SK-N-SH (cell line): ENCODE results near the gene FBXW11. TPM values are rescaled to one million over a fixed set of nuclear protein-coding genes. Genes with fewer than 3 reads are reported as not detected.

Experiments
- CTCF ChIA-PET: fragments of 300-600, 350-600 bp; formaldehyde crosslinking; extraction: SDS; loops from one replicate; lab custom pipeline; 2021; lab: Yijun Ruan, JAX
- POLR2A ChIA-PET: fragments of 350-600 bp; sonication (Branson Sonifier 250); formaldehyde crosslinking; extraction: SDS; loops from one replicate; lab custom pipeline; 2020; ENCODE audit warnings: antibody characterized with exemption, inconsistent platforms; lab: Yijun Ruan, JAX
- DNase-seq: peaks from one replicate; pipeline ENCODE4 v3.0.0; 2012
- H2AFZ ChIP-seq: fragments of 200-600 bp; sonication (generic); 2 replicates; pipeline ENCODE4 v1.8.1; 2016; ENCODE audit warnings: antibody characterized with exemption, mild to moderate bottlenecking, low read depth
- H3F3A ChIP-seq: fragments of 200-600 bp; sonication (generic); replicated peaks from 2 replicates; pipeline ENCODE3; 2016; ENCODE audit warnings: antibody characterized with exemption, mild to moderate bottlenecking; ENCODE audit not compliant: insufficient read depth
- H3K27ac ChIP-seq, 2 experiments: fragments of 200-500 bp in 1 of 2; fragments of 200-600 bp in 1 of 2; sonication (Bioruptor generic) in 1 of 2; sonication (generic), shearing (Covaris generic) in 1 of 2; 2 replicates each; pipeline versions ENCODE4 v1.5.1 to v1.6.1; 2014 to 2016; ENCODE audit warnings: low read depth in 2 of 2, inconsistent platforms in 1 of 2, low read length in 1 of 2, mild to moderate bottlenecking in 1 of 2, mixed read lengths in 1 of 2
- H3K27me3 ChIP-seq: fragments of 200-600 bp; sonication (generic), shearing (Covaris generic); 2 replicates; pipeline ENCODE4 v1.6.1; 2016; ENCODE audit warnings: mixed run types; ENCODE audit not compliant: insufficient read depth
- H3K36me3 ChIP-seq, 2 experiments: fragments of 200-500 bp in 1 of 2; fragments of 200-600 bp in 1 of 2; sonication (Bioruptor generic) in 1 of 2; sonication (generic) in 1 of 2; replicated peaks in 1 of 2; 2 replicates each; pipeline versions ENCODE3 to v1.5.1; 2014 to 2016; ENCODE audit warnings: low read length in 1 of 2, mild to moderate bottlenecking in 1 of 2; ENCODE audit not compliant: insufficient read depth in 2 of 2, control insufficient read depth in 1 of 2
- H3K4me1 ChIP-seq, 2 experiments: fragments of 200-500 bp in 1 of 2; fragments of 200-600 bp in 1 of 2; sonication (Bioruptor generic) in 1 of 2; sonication (generic), shearing (Covaris generic) in 1 of 2; 2 replicates each; pipeline versions ENCODE4 v1.5.1 to v1.6.1; 2014 to 2016; ENCODE audit warnings: low read depth in 1 of 2, low read length in 1 of 2, mixed run types in 1 of 2; ENCODE audit not compliant: insufficient read depth in 2 of 2, control insufficient read depth in 1 of 2
- H3K4me2 ChIP-seq: fragments of 200-600 bp; sonication (generic), shearing (Covaris generic); 2 replicates; pipeline ENCODE4 v1.6.1; 2017; ENCODE audit warnings: mixed run types
- H3K4me3 ChIP-seq, 2 experiments: fragments of 200-500 bp in 1 of 2; fragments of 200-600 bp in 1 of 2; sonication (Bioruptor generic) in 1 of 2; sonication (generic), shearing (Covaris generic) in 1 of 2; 2 replicates each; pipeline versions ENCODE4 v1.5.1 to v1.8.1; 2014 to 2016; ENCODE audit warnings: low read depth in 2 of 2, inconsistent platforms in 1 of 2, low read length in 1 of 2, mild to moderate bottlenecking in 1 of 2, mixed read lengths in 1 of 2, moderate library complexity in 1 of 2
- H3K79me2 ChIP-seq: fragments of 200-600 bp; sonication (generic); 2 replicates; pipeline ENCODE4 v1.8.1; 2017; ENCODE audit warnings: mild to moderate bottlenecking; ENCODE audit not compliant: insufficient read depth
- H3K9ac ChIP-seq: fragments of 200-600 bp; sonication (generic); 2 replicates; pipeline ENCODE4 v1.6.1; 2017; ENCODE audit warnings: mixed run types
- H3K9me2 ChIP-seq: fragments of 200-600 bp; sonication (generic); 2 replicates; pipeline ENCODE4 v1.6.1; 2017; ENCODE audit warnings: mixed run types
- H3K9me3 ChIP-seq: fragments of 200-600 bp; sonication (generic); 2 replicates; pipeline ENCODE4 v1.6.1; 2017; ENCODE audit warnings: mixed run types, mild to moderate bottlenecking, moderate library complexity
- H4K20me1 ChIP-seq: fragments of 200-600 bp; sonication (generic); 2 replicates; pipeline ENCODE4 v1.6.1; 2017; ENCODE audit warnings: mild to moderate bottlenecking, mixed run types; ENCODE audit not compliant: insufficient read depth
- CHD2 ChIP-seq: fragments of 150-350 bp; IDR thresholded peaks from 2 replicates; pipeline ENCODE4 v1.6.1; 2018; ENCODE audit warnings: low read length; ENCODE audit not compliant: partially characterized antibody
- EP300 ChIP-seq, 2 experiments: IDR thresholded peaks; 2 replicates each; pipeline versions ENCODE4 v1.4.0 to v1.6.1; 2012; ENCODE audit warnings: borderline replicate concordance in 1 of 2, low read depth in 1 of 2, low read length in 1 of 2
- FOXM1 ChIP-seq: IDR thresholded peaks from 2 replicates; pipeline ENCODE4 v1.4.0; 2012; ENCODE audit warnings: low read depth, mild to moderate bottlenecking
- JUND ChIP-seq: IDR thresholded peaks from 2 replicates; pipeline ENCODE4 v1.4.0; 2012
- MEF2A ChIP-seq: IDR thresholded peaks from 2 replicates; pipeline ENCODE4 v1.4.0; 2012; ENCODE audit warnings: low read depth, borderline replicate concordance
- NFIC ChIP-seq: IDR thresholded peaks from 2 replicates; pipeline ENCODE4 v1.4.0; 2012; ENCODE audit warnings: borderline replicate concordance
- NRF1 ChIP-seq: IDR thresholded peaks from 2 replicates; pipeline ENCODE4 v1.6.1; 2012; ENCODE audit warnings: low read depth, mild to moderate bottlenecking, low read length
- POLR2AphosphoS5 ChIP-seq: IDR thresholded peaks from 2 replicates; pipeline ENCODE4 v1.6.1; 2012; ENCODE audit warnings: low read depth, low read length
- RXRA ChIP-seq: IDR thresholded peaks from 2 replicates; pipeline ENCODE4 v1.4.0; 2012; ENCODE audit warnings: low read depth, mild to moderate bottlenecking, borderline replicate concordance
- TCF12 ChIP-seq: IDR thresholded peaks from 2 replicates; pipeline ENCODE4 v1.4.0; 2012
- TEAD4 ChIP-seq: IDR thresholded peaks from 2 replicates; pipeline ENCODE4 v1.4.0; 2012; ENCODE audit warnings: mild to moderate bottlenecking, borderline replicate concordance; ENCODE audit not compliant: insufficient read depth
- WGBS: methylation state at CpG from one replicate; pipeline ENCODE4 v1.1.6; 2017; ENCODE audit warnings: low lambda C conversion rate; 5-methylcytosine and 5-hydroxymethylcytosine counted together
- polyA plus RNA-seq, 3 experiments: library from polyadenylated mRNA; depleted of rRNA; stranded (reverse); fragments of >200 nt; gene quantifications; 2 replicates each; pipeline ENCODE4 v1.2.3, GENCODE V29; 2012
- TF ChIP-seq, protein P1 (sequence below): IDR thresholded peaks from 2 replicates; pipeline ENCODE4; 2012
- TF ChIP-seq, protein P2 (sequence below): IDR thresholded peaks from 2 replicates; pipeline ENCODE4 v1.4.0; 2012; ENCODE audit warnings: low read depth, borderline replicate concordance
- TF ChIP-seq, protein P3 (sequence below): fragments of 200-600 bp; sonication (generic); IDR thresholded peaks from 2 replicates; pipeline ENCODE4 v1.6.1; 2017; ENCODE audit warnings: antibody characterized with exemption, mild to moderate bottlenecking, moderate library complexity
- TF ChIP-seq, protein P4 (sequence below): IDR thresholded peaks from 2 replicates; pipeline ENCODE4 v1.4.0; 2012; ENCODE audit warnings: low read depth
- TF ChIP-seq, protein P5 (sequence below): fragments of 150-350 bp; IDR thresholded peaks from 2 replicates; pipeline ENCODE4 v1.6.1; 2016; ENCODE audit warnings: mild to moderate bottlenecking, low read depth, low read length
- TF ChIP-seq, protein P6 (sequence below): IDR thresholded peaks from 2 replicates; pipeline ENCODE4 v1.4.0; 2012; ENCODE audit warnings: low read depth, borderline replicate concordance

FBXW11 gene
- polyA plus RNA-seq, 1 of the 3 experiments (the other 2 are of a cell fraction) = 37.5 TPM

DNA sequence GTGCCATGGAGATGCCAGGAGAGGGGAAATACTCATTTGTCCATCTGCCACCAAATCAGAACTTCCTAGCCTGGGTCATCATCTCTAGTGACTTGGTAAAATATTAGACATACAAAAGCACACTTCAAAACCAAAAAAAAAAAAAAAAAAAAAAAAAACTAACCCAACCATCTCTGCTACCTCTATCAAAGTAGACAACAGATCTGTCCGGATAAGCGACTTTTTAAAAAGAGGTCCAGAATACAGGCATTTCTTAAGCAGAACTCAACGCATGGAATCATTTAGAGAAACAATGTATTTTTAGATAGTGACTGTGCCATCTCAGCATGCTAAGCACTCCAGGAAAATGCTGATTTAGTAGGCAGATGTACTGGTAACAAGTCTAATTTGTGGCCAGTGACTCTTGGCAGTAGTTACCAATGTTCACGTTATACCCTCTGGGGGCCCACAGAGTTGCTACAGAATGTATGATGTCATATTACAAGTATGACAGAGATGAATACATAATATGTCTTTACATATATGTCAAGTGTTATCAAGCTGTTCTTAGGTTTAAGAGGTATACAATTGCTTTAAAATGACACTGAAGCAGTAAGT is 113.0 kb downstream of the FBXW11 start:
- POLR2A ChIA-PET = no interaction called here
- Histone ChIP-seq H4K20me1 (peaks cover 26% of the 10 kb centered on the region), H3K27me3 (no peaks in the 10 kb centered on the region), H3K9me3 (no peaks in the 10 kb centered on the region), H3K4me3 (no peak overlapping the region), H3K4me1 (peaks cover 2 to 11% of the 10 kb centered on the region in 2 experiments; a peak in 3 of 4 replicates), H3K9me2 (no peaks in the 10 kb centered on the region), H3K9ac (no peak overlapping the region), H3K36me3 (peaks cover 36 to 41% of the 10 kb centered on the region in 2 experiments), H3K4me2 (no peak overlapping the region), H2AFZ (no peak overlapping the region), H3K27ac (peak overlapping the region in 1 of 2 experiments; percentile 14; a peak in 1 of 4 replicates), H3K79me2 (0 out of 2 replicates have a peak, but pooled peaks cover 7% of the 10 kb centered on the region), H3F3A (peaks cover 11% of the 10 kb centered on the region)
- no peak for DNase-seq
- 62% methylated on average over 4 of the region's 4 CpGs for WGBS
- CTCF ChIA-PET = interaction anchor here (0.6 to 1.0 kb wide), 3 partner anchors 9 to 475 kb away, joined by 3 to 4 read pairs (median 3); no protein-coding TSS in a partner anchor
- peak; percentile 31; the same call in 1 of the 2 replicates for TF ChIP-seq JUND
- TF ChIP-seq CHD2 = no peak
- TF ChIP-seq RXRA = no peak
- TF ChIP-seq, protein P1, sequence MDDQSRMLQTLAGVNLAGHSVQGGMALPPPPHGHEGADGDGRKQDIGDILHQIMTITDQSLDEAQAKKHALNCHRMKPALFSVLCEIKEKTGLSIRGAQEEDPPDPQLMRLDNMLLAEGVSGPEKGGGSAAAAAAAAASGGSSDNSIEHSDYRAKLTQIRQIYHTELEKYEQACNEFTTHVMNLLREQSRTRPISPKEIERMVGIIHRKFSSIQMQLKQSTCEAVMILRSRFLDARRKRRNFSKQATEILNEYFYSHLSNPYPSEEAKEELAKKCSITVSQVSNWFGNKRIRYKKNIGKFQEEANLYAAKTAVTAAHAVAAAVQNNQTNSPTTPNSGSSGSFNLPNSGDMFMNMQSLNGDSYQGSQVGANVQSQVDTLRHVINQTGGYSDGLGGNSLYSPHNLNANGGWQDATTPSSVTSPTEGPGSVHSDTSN = peak; percentile 29
- TF ChIP-seq TCF12 = peak; percentile 64
- peak in 1 of 2 experiments; percentile 17; a peak in 1 of 4 replicates for TF ChIP-seq EP300 (IDR thresholded peaks at IDR 0.05; ENCODE audit: borderline replicate concordance in 1 of 2, low read depth in 1 of 2, low read length in 1 of 2)
- TF ChIP-seq, protein P2, sequence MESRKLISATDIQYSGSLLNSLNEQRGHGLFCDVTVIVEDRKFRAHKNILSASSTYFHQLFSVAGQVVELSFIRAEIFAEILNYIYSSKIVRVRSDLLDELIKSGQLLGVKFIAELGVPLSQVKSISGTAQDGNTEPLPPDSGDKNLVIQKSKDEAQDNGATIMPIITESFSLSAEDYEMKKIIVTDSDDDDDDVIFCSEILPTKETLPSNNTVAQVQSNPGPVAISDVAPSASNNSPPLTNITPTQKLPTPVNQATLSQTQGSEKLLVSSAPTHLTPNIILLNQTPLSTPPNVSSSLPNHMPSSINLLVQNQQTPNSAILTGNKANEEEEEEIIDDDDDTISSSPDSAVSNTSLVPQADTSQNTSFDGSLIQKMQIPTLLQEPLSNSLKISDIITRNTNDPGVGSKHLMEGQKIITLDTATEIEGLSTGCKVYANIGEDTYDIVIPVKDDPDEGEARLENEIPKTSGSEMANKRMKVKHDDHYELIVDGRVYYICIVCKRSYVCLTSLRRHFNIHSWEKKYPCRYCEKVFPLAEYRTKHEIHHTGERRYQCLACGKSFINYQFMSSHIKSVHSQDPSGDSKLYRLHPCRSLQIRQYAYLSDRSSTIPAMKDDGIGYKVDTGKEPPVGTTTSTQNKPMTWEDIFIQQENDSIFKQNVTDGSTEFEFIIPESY = no peak
- TF ChIP-seq, protein P3, sequence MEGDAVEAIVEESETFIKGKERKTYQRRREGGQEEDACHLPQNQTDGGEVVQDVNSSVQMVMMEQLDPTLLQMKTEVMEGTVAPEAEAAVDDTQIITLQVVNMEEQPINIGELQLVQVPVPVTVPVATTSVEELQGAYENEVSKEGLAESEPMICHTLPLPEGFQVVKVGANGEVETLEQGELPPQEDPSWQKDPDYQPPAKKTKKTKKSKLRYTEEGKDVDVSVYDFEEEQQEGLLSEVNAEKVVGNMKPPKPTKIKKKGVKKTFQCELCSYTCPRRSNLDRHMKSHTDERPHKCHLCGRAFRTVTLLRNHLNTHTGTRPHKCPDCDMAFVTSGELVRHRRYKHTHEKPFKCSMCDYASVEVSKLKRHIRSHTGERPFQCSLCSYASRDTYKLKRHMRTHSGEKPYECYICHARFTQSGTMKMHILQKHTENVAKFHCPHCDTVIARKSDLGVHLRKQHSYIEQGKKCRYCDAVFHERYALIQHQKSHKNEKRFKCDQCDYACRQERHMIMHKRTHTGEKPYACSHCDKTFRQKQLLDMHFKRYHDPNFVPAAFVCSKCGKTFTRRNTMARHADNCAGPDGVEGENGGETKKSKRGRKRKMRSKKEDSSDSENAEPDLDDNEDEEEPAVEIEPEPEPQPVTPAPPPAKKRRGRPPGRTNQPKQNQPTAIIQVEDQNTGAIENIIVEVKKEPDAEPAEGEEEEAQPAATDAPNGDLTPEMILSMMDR = no peak
- peak; percentile 56; the same call in 1 of the 2 replicates for TF ChIP-seq NFIC
- no peak for TF ChIP-seq TEAD4
- peak; percentile 78; the same call in 1 of the 2 replicates for TF ChIP-seq MEF2A

DNA sequence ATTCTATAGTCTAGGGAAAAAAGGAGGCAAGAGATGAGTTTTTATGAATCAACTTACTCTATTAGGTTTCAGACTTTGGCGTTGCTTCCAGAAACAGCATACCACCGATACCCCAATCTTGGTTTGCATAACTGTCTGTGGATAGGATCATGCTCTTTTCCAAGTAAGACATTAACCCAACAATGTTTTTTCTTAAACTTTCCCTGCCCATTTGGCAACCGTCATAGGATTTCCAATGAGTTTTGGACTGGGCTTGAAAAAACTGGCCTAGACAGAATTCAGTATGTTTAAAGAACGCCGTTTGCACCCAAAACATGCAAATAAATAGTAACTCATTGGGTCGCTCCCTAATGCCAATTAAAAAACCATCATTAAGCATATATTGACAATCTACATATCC is 114.8 kb downstream of the FBXW11 start:
- H3K4me2 ChIP-seq = no peak overlapping the region
- H3K79me2 ChIP-seq = 0 out of 2 replicates have a peak, but pooled peaks cover 7% of the 10 kb centered on the region
- peaks cover 33 to 43% of the 10 kb centered on the region in 2 experiments for H3K36me3 ChIP-seq
- peaks cover 20% of the 10 kb centered on the region for H4K20me1 ChIP-seq
- H3K9me3 ChIP-seq = no peaks in the 10 kb centered on the region
- no peak overlapping the region for H3K4me3 ChIP-seq
- no peak overlapping the region for H3K9ac ChIP-seq
- H3K9me2 ChIP-seq = no peaks in the 10 kb centered on the region
- H3F3A ChIP-seq = peaks cover 11% of the 10 kb centered on the region
- H3K4me1 ChIP-seq = peaks cover 2 to 11% of the 10 kb centered on the region in 2 experiments; a peak in 3 of 4 replicates
- DNase-seq = no peak
- H2AFZ ChIP-seq = no peak overlapping the region
- H3K27me3 ChIP-seq = no peaks in the 10 kb centered on the region
- ChIA-PET POLR2A (no interaction called here), CTCF (interaction anchor here (1.0 to 1.4 kb wide), 2 partner anchors 407 to 473 kb away, joined by 3 to 4 read pairs; no protein-coding TSS in a partner anchor)
- 80% methylated on average over 6 of the region's 6 CpGs for WGBS
- H3K27ac ChIP-seq = no peak overlapping the region
- TF ChIP-seq, protein P4, sequence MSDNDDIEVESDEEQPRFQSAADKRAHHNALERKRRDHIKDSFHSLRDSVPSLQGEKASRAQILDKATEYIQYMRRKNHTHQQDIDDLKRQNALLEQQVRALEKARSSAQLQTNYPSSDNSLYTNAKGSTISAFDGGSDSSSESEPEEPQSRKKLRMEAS = no peak
- no peak for TF ChIP-seq NRF1
- no peak for TF ChIP-seq CHD2
- TF ChIP-seq FOXM1 = no peak
- no peak for TF ChIP-seq POLR2AphosphoS5
- TF ChIP-seq NFIC = no peak
- no peak for TF ChIP-seq TEAD4
- TF ChIP-seq, protein P5, sequence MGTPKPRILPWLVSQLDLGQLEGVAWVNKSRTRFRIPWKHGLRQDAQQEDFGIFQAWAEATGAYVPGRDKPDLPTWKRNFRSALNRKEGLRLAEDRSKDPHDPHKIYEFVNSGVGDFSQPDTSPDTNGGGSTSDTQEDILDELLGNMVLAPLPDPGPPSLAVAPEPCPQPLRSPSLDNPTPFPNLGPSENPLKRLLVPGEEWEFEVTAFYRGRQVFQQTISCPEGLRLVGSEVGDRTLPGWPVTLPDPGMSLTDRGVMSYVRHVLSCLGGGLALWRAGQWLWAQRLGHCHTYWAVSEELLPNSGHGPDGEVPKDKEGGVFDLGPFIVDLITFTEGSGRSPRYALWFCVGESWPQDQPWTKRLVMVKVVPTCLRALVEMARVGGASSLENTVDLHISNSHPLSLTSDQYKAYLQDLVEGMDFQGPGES = no peak
- TF ChIP-seq, protein P6, sequence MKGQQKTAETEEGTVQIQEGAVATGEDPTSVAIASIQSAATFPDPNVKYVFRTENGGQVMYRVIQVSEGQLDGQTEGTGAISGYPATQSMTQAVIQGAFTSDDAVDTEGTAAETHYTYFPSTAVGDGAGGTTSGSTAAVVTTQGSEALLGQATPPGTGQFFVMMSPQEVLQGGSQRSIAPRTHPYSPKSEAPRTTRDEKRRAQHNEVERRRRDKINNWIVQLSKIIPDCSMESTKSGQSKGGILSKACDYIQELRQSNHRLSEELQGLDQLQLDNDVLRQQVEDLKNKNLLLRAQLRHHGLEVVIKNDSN = no peak
- TF ChIP-seq MEF2A = no peak
